ENCODE data around the gene EFNA5.

DNA sequence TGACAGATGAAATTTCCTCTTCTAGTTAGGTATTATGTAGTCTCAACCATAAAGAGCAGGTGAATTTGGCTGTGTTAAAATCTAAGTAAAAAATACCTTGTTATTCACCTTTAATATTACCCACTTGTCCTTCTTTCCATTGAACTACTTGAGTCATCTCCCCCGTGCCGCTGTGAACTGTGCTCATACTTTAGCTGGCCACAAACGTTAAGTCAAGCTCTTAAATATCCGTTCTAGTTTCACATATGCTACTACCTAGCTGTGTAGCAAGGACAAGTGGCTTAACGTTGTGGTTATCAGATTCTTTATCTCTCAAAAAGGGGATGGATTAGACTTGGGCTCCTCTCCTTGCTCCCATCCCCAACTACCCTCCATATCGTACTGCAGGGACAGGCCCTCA is 110.4 kb downstream of the EFNA5 start:
- TF ChIP-seq TAF1 (IDR thresholded peaks at IDR 0.05; ENCODE audit: low read depth, low read length) (no peak), POLR2AphosphoS5 (IDR thresholded peaks at IDR 0.05; ENCODE audit: low read depth, low read length) (no peak), POLR2A (IDR thresholded peaks at IDR 0.05; ENCODE audit: low read depth, low read length) (no peak), SPI1 (IDR thresholded peaks at IDR 0.05; ENCODE audit: low read depth, low read length) (no peak), POU2F2 (IDR thresholded peaks at IDR 0.05; ENCODE audit: low read depth, low read length) (no peak), PAX5 (IDR thresholded peaks at IDR 0.05; ENCODE audit: insufficient read depth, low read length, severe bottlenecking) (no peak)
